Measurements from ENCODE around the gene NDUFV3.
"Not testable (repeated sequence)": the region's sequence is repeated elsewhere in the genome, so short reads cannot be mapped to it uniquely, and the experiment has no call there.

NDUFV3 gene

GRCh38 chr21:42937034-42937940 is 44.2 kb downstream of the NDUFV3 start:
- DNase-seq = not testable (repeated sequence)

- DNase-seq = no peak
These were observed 45.0 kb downstream of the NDUFV3 start for GRCh38 chr21:42937960-42938605.

DNA sequence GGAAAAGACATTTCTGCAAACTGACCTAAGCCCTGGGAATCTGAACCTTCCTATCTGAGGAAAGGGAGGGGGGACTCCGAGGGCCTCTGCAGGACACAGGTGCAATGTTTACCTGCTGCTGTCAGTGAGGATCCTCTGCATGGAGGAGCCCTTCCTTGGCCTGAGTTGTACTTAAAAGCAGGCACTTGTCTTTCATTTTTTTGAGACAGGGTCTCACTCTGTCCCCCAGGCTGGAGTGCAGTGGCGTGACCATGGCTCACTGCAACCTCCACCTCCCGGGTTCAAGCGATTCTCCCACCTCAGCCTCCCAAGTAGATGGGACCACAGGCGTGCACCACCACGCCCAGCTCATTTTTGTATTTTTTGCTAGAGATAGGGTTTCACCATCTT is 45.5 kb downstream of the NDUFV3 start:
- DNase-seq = not testable (repeated sequence)

DNA sequence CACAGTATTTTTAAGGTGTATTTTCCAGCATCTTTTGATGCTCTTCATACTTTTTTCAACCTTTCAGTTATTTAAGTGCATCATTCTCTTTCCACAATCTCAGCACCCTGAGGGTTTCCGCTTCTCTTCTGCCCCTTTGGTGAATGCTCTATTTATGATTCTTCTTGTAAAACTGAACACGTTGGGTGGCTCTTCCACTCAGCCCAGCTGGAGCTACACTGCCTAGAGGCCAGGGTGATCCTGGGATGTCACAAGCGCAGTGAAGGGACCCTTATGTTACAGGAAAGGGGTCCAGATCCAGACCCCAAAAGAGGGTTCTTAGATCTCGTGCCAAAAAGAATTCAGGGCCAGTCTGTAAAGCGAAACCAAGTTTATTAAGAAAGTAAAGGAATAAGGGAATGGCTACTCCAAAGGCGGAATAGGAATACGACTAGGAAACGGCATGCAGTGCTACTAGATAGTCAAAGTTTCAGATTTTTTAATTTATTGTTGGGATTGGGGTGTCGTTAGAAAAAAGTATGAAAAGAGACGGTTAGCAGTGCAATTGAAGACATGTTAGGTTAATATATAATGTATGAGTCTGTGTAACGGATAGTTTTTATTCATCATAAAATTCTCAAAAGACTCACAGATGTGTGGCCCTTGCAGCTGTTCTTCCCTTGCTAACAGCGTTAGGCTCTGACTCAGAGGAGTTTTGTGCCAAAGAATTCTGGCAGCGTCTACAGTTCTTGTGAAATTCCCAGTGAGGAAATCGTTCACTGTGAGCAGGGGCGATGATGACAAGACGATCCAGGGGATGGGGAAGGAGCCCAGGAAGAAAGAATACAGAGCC is 46.7 kb downstream of the NDUFV3 start:
- no peak for DNase-seq

- no peak for DNase-seq
These were observed 48.6 kb downstream of the NDUFV3 start for GRCh38 chr21:42941696-42942085.

GRCh38 chr21:42942244-42942643 is 49.1 kb downstream of the NDUFV3 start:
- DNase-seq = no peak

DNA sequence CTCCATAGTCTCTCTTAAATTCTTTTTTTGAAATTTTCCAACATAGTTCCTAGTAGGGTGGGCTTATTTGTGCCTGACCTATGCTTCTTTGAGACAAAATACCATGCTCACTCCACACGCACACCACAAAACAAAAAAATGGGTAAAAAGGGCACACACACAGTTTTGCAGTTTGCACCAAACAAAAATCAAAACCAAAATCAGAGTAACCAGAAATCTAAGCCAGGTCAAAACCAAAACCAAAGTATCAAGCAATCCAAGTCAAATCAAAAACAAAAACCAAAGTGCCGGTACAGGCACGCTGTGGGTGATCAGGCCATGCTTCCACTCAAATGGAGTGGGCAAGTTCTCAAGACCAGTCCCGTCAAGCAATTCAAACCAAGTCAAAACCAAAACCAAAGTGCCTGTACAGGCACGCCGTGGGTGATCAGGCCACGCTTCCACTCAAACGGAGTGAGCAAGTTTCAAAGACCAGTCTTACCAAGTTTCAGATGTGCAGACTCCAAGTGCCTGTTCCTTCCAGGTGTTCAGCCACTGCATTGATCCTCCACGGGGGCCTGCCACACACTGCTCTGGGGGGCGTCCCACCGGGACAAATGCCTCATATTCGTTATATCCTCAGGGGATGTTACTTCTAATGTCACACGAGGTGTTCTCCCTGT is 56.1 kb downstream of the NDUFV3 start:
- not testable (repeated sequence) for DNase-seq

DNA sequence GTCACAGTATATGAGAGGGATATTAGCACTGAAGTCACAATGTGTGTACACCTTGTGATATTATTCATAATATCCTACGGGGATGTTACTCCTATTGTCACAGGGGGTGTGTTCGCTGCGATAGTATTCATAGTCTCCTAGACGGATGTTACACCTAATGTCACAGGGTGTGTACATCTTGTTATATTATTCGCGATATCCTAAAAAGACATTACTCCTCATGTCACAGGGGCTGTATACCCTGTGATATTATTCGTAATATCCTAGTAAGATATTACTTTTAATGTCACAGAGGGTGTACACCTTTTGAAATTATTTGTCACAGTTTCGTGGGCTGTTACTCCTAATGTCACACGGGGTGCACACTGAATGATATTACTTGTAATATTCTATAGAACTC is 58.1 kb downstream of the NDUFV3 start:
- not testable (repeated sequence) for DNase-seq

GRCh38 chr21:42956824-42957630 is 63.9 kb downstream of the NDUFV3 start:
- DNase-seq = no peak

DNA sequence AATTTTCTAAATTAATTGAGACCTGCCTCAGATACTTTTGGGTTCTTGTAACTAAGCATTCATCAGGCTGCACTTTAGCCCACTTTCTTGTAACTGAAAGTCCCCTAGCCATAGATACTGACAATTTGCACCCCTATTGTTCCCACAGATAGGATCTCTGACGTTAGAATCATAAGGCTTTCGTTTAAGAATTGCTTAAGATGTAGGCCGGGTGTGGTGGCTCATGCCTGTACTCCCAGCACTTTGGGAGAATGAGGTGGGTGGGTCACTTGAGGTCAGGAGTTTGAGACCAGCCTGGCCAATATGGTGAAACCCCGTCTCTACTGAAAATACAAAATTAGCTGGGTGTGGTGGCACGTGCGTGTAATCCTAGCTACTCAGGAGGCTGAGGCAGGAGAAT is 65.0 kb downstream of the NDUFV3 start:
- DNase-seq = not testable (repeated sequence)

DNA sequence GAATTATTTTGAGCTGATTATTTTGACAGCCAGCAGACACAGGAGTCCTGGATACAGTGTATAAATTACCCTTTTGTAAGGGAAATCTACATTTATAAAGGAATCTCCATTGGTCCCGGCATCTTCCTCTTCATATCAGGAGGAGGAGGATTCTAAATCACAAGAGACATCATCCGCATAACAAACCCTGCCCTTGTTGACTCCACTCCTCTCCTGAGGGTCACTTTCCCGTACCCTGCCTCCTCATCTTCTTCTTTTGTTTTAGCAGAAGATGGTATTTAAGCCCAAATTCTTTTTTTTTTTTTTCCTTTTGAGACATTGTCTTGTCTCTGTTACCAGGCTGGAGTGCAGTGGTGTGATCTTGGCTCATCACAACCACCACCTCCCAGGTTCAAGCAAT is 66.6 kb downstream of the NDUFV3 start:
- DNase-seq = no peak

DNA sequence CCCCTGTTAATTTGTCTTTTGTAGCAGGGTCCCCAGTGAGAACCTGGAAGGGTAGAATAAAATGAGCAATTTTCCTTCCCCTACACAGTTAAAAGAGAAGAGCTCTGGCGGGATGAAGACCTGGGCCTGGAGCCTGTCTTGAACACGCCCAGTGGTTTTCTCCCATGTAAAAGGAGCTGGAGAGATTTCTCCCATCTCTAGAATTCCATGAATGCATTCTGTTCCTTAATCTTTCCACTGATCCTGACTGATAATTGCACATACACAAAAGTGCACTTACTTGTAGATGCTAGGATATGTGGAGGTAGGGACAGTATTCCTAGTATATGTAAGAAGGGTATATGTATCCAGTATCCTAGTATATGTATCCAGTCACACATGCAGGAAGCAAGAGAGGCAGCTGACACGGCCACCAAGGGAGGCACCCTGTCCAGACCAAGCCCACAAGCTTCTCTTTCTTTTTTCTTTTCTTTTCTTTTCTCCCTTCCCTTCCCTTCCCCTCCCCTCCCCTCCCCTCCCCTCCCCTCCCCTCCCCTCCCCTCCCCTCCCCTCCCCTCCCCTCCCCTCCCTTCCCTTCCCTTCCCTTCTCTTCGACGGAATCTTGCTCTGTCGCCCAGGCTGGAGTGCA is 69.4 kb downstream of the NDUFV3 start:
- no peak for DNase-seq

All from NCI-H2081 (cell line).